GM18907 (cell line): Measurements from ENCODE around the gene KIAA0232.

Source experiments
- ATAC-seq: cut with Tn5 transposase; IDR thresholded peaks from one replicate; pipeline ENCODE4 v1.9.1; 2021; ENCODE audit warnings: mild to moderate bottlenecking, moderate library complexity; ENCODE audit not compliant: unreplicated experiment

Gene KIAA0232

DNA sequence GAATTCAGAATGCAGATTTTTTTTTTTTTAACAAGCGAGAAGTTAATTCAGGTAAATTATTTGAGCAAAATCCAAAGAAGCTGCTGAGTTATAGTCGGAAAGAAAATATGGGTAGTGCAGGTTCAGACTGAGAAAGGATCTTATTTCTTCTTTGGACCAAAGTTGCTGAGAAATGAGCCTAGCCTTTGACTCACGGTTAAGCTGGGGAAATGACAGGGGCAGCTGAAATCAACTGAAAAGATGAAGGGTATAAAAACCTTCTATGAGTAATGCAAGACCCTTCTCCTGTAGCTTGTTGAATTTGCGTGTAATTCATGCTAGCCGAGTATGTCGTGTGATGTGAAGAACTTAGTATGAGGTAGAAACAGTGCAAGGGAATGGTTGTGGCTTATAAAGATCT, 63.0 kb downstream of the KIAA0232 start:
- ATAC-seq: no peak

DNA sequence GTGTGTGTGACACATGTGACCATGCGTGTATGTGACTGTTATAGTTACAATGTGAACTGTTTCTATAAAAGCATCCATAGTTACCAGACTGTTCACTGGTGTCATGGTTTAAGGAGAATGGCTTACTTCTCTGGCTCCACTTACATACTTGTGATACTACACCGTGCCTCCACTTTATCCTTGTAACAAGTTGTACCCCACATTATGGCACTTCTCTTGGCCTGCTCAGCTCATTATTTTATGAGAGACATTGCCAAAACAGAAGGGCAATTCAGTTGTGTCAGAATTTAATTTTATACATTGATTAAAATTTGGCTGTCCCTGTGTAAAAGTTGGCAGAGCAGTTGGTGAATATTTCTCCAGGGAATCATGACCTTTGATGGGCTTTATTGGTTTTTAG, 64.7 kb downstream of the KIAA0232 start:
- no peak for ATAC-seq

DNA sequence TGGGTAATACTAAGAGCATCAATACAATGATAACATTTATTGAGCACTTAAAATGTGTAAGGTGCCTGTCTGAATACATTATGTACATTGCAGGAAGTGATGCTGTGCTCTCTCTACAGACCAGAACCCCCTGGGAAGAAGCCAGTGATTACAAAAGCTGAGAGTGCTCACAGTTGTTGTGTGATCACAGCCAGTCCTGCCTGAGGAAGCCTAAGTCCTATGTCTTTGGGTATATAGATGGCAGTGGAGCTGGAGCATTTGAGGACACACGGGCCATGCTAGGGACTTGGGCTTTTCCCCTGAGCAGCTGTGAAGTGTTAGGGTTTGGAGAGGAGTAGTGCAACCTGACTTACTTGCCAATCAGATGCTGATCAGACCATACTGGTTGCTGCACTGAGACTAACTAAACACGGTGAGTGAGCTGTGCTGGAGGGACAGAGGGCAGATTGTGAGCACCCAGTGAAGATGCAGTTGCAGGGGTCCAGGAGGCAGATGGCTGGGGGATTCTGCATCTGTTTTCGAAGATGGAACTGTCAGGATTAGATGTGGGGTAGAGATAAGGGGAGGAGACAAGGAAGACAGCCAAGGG, 66.3 kb downstream of the KIAA0232 start:
- no peak for ATAC-seq

DNA sequence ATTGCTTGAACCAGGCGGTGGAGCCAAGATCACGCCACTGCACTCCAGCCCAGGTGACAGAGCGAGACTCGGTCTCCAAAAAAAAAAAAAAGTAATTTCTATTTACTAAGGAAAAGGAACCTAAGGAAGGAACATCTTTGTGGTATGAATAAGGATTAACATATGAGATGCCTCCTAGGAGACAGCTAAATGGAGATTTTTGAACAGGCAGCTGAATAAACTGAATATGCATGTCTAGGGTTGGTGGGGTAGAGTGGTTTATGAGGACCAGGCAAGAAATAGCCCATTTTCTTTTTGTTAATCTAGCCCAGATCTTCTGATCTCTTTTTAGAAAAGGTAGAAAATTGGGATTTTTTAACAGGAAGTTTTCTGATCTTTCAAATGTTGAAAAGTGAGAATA, 67.2 kb downstream of the KIAA0232 start:
- ATAC-seq: no peak

DNA sequence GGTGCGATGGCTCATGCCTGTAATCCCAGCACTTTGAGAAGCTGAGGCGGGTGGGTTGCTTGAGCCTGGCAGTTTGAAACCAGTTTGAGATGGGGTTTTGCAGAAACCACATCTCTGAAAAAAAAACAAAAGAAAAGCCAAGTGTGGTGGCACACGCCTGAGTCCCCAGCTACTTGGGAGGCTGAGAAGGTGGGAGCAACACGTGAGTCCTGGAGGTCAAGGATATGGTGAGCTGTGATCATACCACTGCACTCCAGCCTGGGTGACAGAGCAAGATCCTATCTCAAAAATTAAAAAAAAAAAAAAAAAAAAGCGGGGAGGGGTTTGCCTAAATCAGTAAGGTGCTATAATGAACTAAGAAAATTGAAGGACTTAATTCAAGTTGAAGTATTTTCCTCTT, 68.9 kb downstream of the KIAA0232 start:
- ATAC-seq: no peak

DNA sequence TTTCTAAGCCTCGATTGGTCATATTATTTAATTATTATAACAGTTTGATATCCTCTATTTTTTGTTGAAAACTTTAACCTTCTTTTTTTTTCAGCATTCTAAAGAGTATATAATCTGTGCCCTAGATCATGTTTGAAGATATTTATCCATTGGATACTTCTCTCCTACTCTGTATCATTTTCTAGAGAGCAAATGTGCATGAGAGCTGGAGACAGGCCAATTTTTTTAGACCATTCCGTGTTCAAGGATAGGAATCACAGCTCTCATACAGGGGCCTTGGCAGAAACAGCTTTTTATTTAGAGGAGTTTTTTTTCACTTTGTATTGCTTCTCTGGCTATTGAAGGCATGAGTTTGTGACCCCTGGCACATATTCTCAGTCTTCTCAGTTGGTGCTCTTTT, 69.4 kb downstream of the KIAA0232 start:
- no peak for ATAC-seq

DNA sequence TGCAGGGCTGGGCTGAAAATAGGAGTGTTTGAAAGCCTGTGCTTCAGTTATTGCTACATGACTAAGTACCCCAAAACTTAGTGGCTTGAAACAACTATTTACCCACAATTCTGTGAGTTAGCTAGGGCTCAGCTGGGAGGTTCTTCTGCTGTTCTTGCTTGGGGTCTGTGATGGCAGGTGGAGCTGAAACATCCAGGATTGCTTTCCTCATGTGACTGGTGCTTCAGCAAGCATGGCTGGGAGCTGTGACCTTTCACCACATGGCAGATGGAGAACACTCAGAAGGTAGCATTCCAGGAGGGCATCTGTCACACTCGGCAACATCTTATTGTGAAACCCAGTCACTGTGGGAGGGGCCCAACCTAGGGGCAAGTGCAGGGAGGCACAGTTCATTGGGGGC, 70.1 kb downstream of the KIAA0232 start:
- ATAC-seq: no peak

DNA sequence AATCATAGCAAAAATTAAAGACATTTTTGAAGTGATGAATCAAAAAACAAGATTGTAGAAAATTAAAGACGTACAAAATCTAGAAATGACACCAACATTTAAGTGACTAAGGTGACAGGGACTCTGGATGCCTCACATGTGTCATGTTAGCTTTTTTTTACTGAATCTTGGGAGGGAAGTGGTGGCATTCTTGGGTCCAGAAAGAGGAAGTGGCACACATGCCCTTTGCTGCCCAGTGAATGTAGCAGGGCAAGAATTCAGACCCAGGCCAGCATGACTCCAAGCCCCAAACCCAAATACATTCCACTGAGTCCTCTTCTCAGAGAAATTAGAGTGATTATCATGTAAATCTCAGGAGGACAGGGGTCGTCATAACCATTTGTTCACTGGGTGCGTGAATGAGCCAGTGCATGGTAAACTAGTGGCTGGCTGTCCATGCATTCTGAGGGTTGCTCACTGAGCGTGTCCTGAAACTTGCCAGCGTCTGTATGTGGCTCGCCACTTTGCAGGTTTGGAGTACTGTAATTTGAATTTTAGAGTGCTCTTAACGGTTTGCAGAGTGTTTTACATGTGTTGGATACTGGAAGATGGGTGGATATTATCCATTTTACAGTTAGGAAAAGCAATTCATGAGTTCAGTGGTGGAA, 71.7 kb downstream of the KIAA0232 start:
- no peak for ATAC-seq

DNA sequence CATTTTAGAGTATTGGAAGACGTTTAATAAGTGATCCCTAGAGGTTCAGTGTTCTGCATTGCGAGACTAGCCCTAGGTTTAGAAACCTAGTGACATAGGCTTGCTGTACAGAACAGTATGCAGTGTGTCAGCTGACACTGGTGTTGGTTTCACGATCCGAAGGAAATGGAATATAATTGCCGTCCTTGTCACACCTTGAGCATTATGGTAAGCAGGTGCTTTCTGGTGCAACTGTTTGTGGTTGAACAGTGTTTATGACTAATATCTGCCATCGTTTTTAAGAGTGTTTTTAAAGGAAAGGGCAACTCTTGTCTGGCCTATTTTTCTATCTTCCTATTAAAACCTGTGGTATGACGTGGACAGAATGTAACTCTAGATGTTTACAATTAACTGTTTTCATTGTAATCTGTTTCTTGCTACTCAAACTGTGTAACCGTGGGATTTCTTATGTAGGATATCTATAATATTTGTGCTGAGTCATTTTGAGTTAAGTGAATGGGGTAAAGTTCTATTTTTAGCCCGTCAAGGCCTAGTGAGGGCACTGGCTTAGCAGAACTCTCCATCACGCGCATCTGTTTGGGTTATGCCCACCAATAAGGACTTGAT, 73.3 kb downstream of the KIAA0232 start:
- peak; percentile 90 for ATAC-seq

DNA sequence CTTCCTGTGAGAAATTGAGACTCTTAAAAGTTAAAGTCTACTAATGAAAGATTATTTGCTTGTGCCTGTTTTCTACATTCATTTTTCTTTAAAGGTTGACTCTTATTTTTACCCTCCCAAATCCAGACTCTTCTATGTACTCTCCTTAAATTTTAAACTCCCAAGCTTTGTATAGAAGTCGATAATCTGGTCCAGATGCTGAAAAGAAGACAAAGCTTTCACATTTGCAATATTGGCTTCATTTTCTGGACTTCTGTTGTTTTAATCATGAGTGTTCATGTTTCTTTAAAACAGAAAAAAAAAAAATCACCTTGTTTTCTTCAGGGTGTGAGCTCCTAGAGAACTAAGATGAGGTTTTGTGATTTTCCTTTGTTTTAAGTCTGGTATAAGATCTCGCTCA, 73.9 kb downstream of the KIAA0232 start:
- ATAC-seq: no peak

DNA sequence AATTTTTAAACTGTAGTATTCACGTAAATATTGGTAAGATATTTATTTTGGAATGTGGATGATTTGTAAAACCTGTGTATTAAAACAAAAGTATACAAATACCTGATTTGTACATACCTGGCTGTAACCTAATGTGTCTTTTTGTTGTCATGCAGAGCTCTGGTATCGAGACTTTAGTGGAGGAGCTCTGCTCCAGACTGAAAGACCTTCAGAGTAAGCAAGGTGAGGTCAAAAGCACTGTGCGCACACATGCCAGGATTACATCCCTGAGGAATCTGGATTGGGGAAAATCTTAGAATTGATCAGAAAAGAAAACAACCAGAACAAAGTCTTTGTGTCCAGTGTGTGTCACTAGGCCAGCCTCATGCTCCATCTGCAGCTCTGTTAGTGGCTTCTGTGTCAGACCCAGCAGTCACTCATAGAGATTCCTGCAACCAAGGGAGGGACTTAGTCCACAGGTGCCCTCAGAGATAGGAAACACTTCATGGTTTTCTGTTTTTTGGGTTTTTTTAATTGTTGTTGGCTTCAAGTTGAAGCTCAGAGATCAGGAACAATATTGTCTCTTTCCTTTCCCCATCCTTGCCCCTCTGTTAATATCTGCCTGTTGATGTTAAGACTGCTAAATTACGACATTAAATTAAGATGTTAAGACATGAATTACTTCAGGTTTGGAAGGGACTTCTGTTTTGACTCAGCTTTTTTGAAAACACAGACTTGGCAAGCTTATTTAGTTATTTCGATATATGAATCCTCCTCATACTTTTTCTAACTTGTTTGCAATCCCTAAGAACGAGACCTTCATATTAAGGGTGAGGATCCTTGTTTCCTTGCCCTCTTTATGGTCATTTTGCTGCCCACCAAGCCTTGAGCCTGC, 74.7 kb downstream of the KIAA0232 start:
- no peak for ATAC-seq

DNA sequence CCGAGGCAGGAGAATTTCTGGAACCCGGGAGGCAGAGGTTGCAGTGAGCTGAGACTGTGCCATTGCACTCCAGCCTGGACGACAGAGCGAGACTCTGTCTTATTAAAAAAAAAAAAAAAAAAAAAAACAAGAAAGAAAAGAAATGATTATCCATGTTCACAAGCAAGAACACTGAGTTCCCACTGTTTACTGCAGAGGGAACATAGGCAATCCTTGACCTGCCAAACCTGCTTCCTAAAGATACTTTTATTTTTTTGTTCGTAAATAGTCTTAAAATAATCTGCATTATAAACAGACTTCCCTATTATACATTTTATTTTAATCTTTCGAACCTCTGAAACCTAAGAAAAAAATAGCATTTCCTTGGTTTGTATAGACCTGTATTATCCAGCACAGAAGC, 76.5 kb downstream of the KIAA0232 start:
- no peak for ATAC-seq

DNA sequence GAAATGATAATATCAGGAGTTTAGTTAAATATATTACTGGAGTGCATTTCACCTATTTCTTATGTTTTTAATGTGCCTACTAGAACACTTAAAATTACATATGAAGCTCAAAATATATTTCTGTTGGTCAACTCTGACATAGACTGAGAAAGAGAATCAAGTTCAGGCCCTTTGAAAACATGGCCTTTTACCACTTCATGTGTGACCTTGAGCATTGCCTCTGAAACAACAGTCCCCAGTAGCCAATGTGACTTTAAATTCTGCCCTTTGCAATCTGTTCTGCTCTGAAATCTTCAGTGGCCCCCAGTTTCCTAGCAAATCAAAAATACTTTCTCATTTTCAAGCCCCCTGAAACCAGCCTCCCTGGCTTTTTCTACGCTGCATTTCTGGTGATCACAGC, 77.0 kb downstream of the KIAA0232 start:
- ATAC-seq: no peak

DNA sequence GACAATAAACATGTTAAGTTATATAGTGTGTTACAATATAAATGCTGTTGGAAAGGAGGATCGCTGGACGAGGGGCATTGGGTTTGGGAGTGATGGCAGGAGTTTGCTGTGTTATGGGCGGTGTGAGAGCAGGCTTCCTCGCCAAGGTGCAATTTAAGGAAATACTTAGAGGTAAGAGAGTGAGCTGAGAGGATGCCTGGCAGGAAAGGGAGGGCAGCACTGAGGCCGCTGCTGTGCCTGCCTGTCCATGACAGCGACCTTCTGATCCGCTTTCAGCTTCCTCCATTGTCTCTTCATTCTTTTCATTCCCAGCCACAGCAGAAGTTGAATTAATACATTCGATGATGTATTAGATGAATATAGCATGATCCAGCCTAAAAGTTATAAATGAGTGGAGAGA, 85.9 kb downstream of the KIAA0232 start:
- no peak for ATAC-seq

DNA sequence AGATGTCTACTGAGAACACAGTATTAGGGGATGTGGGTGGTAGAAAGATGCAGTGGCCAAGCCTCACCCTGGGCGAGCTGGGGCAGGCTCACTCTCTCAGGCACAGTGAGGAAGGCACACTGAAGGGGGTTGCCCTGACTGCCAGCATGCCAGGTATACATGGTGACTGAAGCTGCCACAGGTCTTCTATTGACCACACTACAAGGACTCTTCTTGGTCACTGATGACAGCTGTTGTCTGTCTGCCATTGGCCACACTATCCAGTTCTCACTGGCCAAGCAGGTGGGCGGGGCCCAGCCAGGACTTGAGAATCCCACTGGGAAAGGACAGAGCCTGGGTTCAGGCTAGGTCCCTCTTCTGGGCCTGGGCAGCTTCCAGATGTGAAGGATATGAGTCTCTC, 87.4 kb downstream of the KIAA0232 start:
- no peak for ATAC-seq

DNA sequence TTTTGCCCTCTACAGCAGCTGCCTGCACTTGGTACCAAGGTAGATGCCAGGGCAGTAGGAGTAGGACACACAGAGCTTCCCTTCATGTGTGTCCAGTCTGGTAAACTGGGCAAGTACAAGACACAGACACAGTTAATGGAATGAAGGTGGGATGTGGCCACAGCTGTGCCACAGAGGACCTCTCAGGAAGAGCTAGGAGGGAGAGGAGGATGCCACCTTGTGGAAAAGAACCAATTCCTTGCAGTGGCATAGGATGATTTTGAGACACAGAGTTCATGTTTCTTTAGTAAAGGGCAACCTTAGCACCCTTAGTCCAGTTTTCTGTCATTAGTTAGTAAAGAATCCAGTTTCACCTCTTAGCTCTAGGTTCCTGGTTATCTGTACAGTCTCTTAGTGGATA, 90.8 kb downstream of the KIAA0232 start:
- ATAC-seq: no peak

DNA sequence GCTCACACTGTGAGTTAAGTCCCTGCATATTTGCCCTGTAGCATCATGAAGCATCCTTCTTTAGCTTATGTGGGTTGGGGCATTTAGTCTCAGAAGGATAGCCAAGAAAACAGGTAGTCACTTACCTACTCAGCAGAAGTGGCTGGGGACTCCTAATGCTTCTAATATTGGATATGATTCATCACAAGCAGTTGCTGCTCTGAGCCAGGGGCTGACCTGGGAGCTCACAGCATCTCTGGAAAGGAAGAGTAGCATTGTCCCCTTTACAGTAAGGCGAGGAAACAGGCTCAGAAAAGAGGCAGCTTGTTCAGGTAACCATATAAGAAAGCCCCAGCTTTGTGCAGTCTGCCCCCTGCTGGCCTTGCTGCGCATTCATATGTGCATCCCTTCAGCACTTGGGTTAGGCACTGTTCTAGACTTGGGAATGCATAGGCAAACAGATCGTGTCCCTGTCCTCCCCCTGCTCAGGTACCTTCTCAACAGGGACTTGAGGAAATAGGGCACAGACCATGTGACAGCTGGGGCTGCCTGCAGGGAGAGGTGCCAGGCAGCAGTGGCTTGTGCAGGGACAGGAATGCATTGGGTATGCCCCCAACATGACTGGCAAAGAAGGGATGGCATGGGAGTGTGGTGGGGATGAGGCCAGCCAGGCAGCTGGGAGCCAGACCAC, 91.4 kb downstream of the KIAA0232 start:
- ATAC-seq: peak; percentile 52

DNA sequence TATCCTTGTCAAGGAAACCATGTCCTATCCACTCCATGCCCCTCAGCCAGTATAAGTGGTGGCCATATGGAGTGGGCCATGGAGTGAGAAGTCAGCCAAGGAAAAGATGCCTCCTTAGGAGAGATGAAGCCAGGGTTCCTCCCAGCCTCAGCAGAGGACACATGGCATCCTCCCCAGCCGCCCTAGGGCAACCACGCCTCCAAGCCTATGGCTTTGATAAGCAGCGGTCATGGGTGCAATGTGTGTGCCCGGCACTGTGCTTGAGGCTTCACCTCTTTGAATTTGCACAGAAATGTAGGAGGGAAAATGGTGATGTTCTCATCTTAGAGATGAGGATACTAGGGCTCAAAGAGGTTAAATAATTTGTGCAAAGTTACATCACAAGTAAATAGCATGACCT, 92.5 kb downstream of the KIAA0232 start:
- no peak for ATAC-seq

DNA sequence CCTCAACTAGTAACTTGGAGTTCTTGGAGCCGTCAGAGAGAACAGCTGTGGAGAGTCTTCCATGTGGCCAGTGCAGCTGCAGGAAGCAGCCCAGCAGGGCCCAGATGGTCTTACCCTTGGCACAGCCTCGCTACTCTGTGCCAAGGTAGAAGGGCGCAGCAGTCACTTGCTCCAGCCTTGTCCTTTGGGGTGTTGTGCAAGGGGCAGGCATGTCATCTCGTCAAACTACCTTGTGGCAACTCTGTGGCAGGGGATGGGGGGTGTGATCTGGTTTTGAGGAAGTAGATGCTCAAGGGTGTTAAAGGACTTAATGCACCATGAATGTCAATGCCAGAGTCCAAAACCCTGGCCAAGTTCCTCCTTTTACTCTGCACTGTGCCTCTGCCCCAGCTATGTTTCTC, 92.9 kb downstream of the KIAA0232 start:
- ATAC-seq: no peak

DNA sequence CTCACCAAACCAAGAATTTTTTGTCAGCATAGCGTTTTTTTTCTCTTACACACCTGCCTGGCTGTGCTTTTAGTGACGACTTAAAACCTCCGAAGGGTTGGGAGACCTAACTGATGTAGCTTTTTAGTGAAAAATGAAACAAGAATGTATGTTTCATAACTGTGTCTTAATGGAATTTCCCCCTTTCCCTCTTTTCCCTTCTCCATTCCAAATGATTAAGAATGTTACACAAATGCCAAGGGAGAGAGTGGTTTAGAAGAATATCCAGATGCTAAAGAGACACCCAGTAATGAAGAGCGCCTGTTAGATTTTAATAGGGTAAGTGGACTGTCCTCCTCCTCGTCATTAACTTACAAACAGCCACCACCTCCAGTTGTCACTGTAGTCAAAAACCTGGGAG, 93.9 kb downstream of the KIAA0232 start:
- no peak for ATAC-seq

DNA sequence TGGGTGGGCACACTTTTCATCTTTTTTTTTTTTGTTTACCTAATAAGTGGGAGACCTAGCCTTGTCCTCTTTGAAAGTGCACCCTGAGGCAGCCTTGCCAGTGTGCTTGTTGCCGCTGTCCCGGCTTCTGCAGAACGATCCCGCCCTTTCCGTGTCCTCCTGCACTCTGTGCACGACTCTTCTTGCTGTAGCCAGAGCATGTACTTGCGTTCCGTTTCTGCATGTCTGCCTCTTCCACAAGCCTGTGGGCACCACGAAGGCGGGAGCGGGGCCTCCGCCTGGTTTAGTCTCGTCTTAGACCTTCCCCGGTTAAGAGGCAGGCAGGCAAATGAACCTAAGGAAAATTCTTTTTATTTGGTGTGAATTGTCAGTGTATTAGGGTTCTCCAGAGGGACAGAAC, 94.5 kb downstream of the KIAA0232 start:
- no peak for ATAC-seq
